Naive thymus-derived CD4-positive, alpha-beta T cell (primary cell): ENCODE measurements around the gene CD209. TPM values are rescaled to one million over a fixed set of nuclear protein-coding genes. Genes with fewer than 3 reads are reported as not detected.
A peak's percentile ranks its signal among the peaks of the same experiment; 100 is the strongest.

ENCODE experiments used
- ATAC-seq: fragments of 150-1000 bp; cut with Tn5 transposase; 2 replicates; pipeline ENCODE4 v1.10.0; 2021; ENCODE audit warnings: mild to moderate bottlenecking, moderate library complexity
- CTCF ChIA-PET: fragments of 350-600 bp; sonication (Branson Sonifier 250); formaldehyde crosslinking; loops from one replicate; lab custom pipeline; 2021; ENCODE audit warnings: antibody characterized with exemption; lab: Charles Lee
- POLR2A ChIA-PET: fragments of 350-600 bp; sonication (Branson Sonifier 250); formaldehyde crosslinking; loops from one replicate; lab custom pipeline; 2021; ENCODE audit warnings: antibody characterized with exemption, inconsistent platforms; lab: Charles Lee
- DNase-seq, 9 donors: peaks; one replicate each; pipeline versions ENCODE4 v3.0.0 to v3.0.0-alpha.2; 2020 to 2022; ENCODE audit warnings: mixed read lengths in 1 of 9
- H3K27ac ChIP-seq: one replicate; pipeline ENCODE4 v1.7.0; 2013; ENCODE audit warnings: mild to moderate bottlenecking, low read depth, low read length, moderate library complexity
- H3K27me3 ChIP-seq, 2 donors: one replicate each; pipeline ENCODE4 v1.7.0; 2013; ENCODE audit warnings: low read length in 2 of 2, mild to moderate bottlenecking in 2 of 2, moderate library complexity in 2 of 2; ENCODE audit not compliant: control insufficient read depth in 2 of 2, insufficient read depth in 2 of 2
- H3K36me3 ChIP-seq, 3 experiments: 1 replicate in 2 of 3; 2 replicates in 1 of 3; pipeline ENCODE4 v1.7.0; 2013; ENCODE audit warnings: low read length in 3 of 3, mild to moderate bottlenecking in 3 of 3, moderate library complexity in 1 of 3; ENCODE audit not compliant: insufficient read depth in 3 of 3, control insufficient read depth in 2 of 3
- H3K4me1 ChIP-seq, 2 donors: one replicate each; pipeline ENCODE4 v1.7.0; 2013; ENCODE audit warnings: low read length in 2 of 2, mild to moderate bottlenecking in 2 of 2, moderate library complexity in 1 of 2; ENCODE audit not compliant: control insufficient read depth in 2 of 2, insufficient read depth in 2 of 2
- H3K4me3 ChIP-seq: 2 replicates; pipeline ENCODE4 v1.7.0; 2013; ENCODE audit warnings: mild to moderate bottlenecking, low read length
- H3K9me3 ChIP-seq, 3 experiments: 1 replicate in 2 of 3; 2 replicates in 1 of 3; pipeline ENCODE4 v1.7.0; 2013; ENCODE audit warnings: low read length in 3 of 3; ENCODE audit not compliant: control insufficient read depth in 2 of 3
- H3K27ac Mint-ChIP-seq, 9 donors: one replicate each; pipeline ENCODE4 v1.8.0; 2020 to 2022; ENCODE audit warnings: mixed read lengths in 9 of 9, mild to moderate bottlenecking in 8 of 9, moderate library complexity in 5 of 9, inconsistent platforms in 2 of 9
- H3K27me3 Mint-ChIP-seq, 5 donors: one replicate each; pipeline ENCODE4 v1.8.0; 2021 to 2022; ENCODE audit warnings: mixed read lengths in 5 of 5, mild to moderate bottlenecking in 1 of 5
- H3K36me3 Mint-ChIP-seq, 5 donors: one replicate each; pipeline ENCODE4 v1.8.0; 2020 to 2022; ENCODE audit warnings: mixed read lengths in 5 of 5, mild to moderate bottlenecking in 3 of 5, inconsistent platforms in 1 of 5
- H3K4me1 Mint-ChIP-seq, 7 donors: one replicate each; pipeline ENCODE4 v1.8.0; 2020 to 2022; ENCODE audit warnings: mixed read lengths in 7 of 7, mild to moderate bottlenecking in 3 of 7, inconsistent platforms in 1 of 7
- H3K4me3 Mint-ChIP-seq, 10 donors: one replicate each; pipeline ENCODE4 v1.8.0; 2020 to 2022; ENCODE audit warnings: mild to moderate bottlenecking in 10 of 10, mixed read lengths in 10 of 10, moderate library complexity in 6 of 10, inconsistent platforms in 2 of 10
- H3K9me3 Mint-ChIP-seq, 11 donors: one replicate each; pipeline ENCODE4 v1.8.0; 2020 to 2022; ENCODE audit warnings: mixed read lengths in 11 of 11, mild to moderate bottlenecking in 4 of 11, inconsistent platforms in 1 of 11, moderate library complexity in 1 of 11
- intact Hi-C, 2 donors: fragments of 100-400 bp; cut with micrococcal nuclease; formaldehyde crosslinking; loops; one replicate each; pipeline ENCODE4 v1.15.1; 2023
- polyA plus RNA-seq, 2 donors: library from polyadenylated mRNA; unstranded; fragments of 300-500 nt; fragmentation: Illumina TruSeq; gene quantifications; one replicate each; pipeline ENCODE4 v1.2.3, GENCODE V29; 2021
- total RNA-seq, 6 experiments: library from RNA in 5 of 6; stranded (reverse) in 5 of 6; gene quantifications; 1 replicate in 5 of 6; 2 replicates in 1 of 6; pipeline ENCODE4 v1.2.3 and lab custom pipeline; 2021 to 2026

CD209 gene
- total and polyA plus RNA-seq, 7 experiments from 2014 or later: 0.27 to 0.68 (median 0.32) TPM; not detected in 4

- Mint-ChIP-seq H3K36me3 (no peaks in the 10 kb centered on the region), H3K27ac (no peak overlapping the region), H3K4me1 (peaks cover 0 to 15% (median 11%) of the 10 kb centered on the region in 7 donors), H3K27me3 (peaks cover 13 to 55% (median 22%) of the 10 kb centered on the region in 5 donors), H3K9me3 (peaks cover 0 to 12% (median 1%) of the 10 kb centered on the region in 11 donors), H3K4me3 (no peak overlapping the region)
- Histone ChIP-seq H3K4me3 (no peak overlapping the region), H3K4me1 (peaks cover 0 to 12% of the 10 kb centered on the region in 2 donors), H3K27me3 (peaks cover 3 to 5% of the 10 kb centered on the region in 2 donors), H3K9me3 (no peaks in the 10 kb centered on the region), H3K27ac (no peak overlapping the region), H3K36me3 (no peaks in the 10 kb centered on the region)
- ATAC-seq (no peak), DNase-seq (no peak)
- CTCF ChIA-PET: interaction anchor here (1.0 kb wide), 1 partner anchor 101 kb away, joined by 4 read pairs; no protein-coding TSS in a partner anchor
- intact Hi-C loops: no loop called here
- POLR2A ChIA-PET: no interaction called here
Measured at GRCh38 chr19:7784856-7785255, 37.5 kb upstream of the CD209 start.

- no peak overlapping the region for H3K4me3 ChIP-seq
- H3K36me3 ChIP-seq: no peaks in the 10 kb centered on the region
- CTCF ChIA-PET: interaction anchor here (0.9 to 1.0 kb wide), 3 partner anchors 100 to 216 kb away, joined by 3 to 4 read pairs (median 3); partner anchors contain the start of gene TRAPPC5
- H3K4me1 ChIP-seq: peaks cover 0 to 3% of the 10 kb centered on the region in 2 donors
- H3K27ac ChIP-seq: no peak overlapping the region
- Mint-ChIP-seq H3K27ac (peak overlapping the region in 1 of 9 donors; percentile 11), H3K9me3 (peaks cover 0 to 12% (median 1%) of the 10 kb centered on the region in 11 donors), H3K27me3 (peaks cover 13 to 49% (median 14%) of the 10 kb centered on the region in 5 donors), H3K4me3 (no peak overlapping the region), H3K36me3 (no peaks in the 10 kb centered on the region), H3K4me1 (peaks cover 0 to 8% (median 6%) of the 10 kb centered on the region in 7 donors)
- H3K9me3 ChIP-seq: peaks cover 0 to 4% (median 0%) of the 10 kb centered on the region in 3 experiments
- ATAC-seq (peak; percentile 55), DNase-seq (no peak)
- intact Hi-C loops: no loop called here
- POLR2A ChIA-PET: no interaction called here
- peaks cover 1 to 3% of the 10 kb centered on the region in 2 donors for H3K27me3 ChIP-seq
Measured at GRCh38 chr19:7783991-7784423, 36.7 kb upstream of the CD209 start.

- DNase-seq: no peak
- no peak overlapping the region for H3K4me3 Mint-ChIP-seq
- H3K27me3 Mint-ChIP-seq: peaks cover 6 to 38% (median 8%) of the 10 kb centered on the region in 5 donors
Measured at GRCh38 chr19:7781157-7781556, 33.8 kb upstream of the CD209 start.

GRCh38 chr19:7779631-7780486 is 32.5 kb upstream of the CD209 start:
- Histone ChIP-seq H3K4me1 (no peaks in the 10 kb centered on the region), H3K9me3 (peaks cover 0 to 4% (median 0%) of the 10 kb centered on the region in 3 experiments), H3K27ac (no peak overlapping the region), H3K27me3 (peaks cover 0 to 3% of the 10 kb centered on the region in 2 donors), H3K36me3 (no peaks in the 10 kb centered on the region), H3K4me3 (no peak overlapping the region)
- DNase-seq (no peak), ATAC-seq (no peak)
- Mint-ChIP-seq H3K4me3 (no peak overlapping the region), H3K27me3 (peaks cover 6 to 37% (median 8%) of the 10 kb centered on the region in 5 donors), H3K4me1 (peaks cover 0 to 9% (median 0%) of the 10 kb centered on the region in 7 donors), H3K9me3 (peaks cover 0 to 4% (median 0%) of the 10 kb centered on the region in 11 donors), H3K27ac (peak overlapping the region in 1 of 9 donors; percentile 78), H3K36me3 (peaks cover 0 to 3% (median 0%) of the 10 kb centered on the region in 5 donors)
- intact Hi-C loops: no loop called here
- CTCF ChIA-PET: interaction anchor here (0.5 to 1.2 kb wide), 2 partner anchors 20 to 227 kb away, joined by 4 read pairs; no protein-coding TSS in a partner anchor
- POLR2A ChIA-PET: interaction anchor here (1.1 kb wide), 1 partner anchor 119 kb away, joined by 3 read pairs; no protein-coding TSS in a partner anchor

More at GRCh38 chr19:7781157-7781556, 33.8 kb upstream of the CD209 start:
- ChIA-PET CTCF (interaction anchor here (1.1 kb wide), 1 partner anchor 100 kb away, joined by 3 read pairs; the partner anchor contains the start of gene TRAPPC5), POLR2A (interaction anchor here (0.6 kb wide), 1 partner anchor 82 kb away, joined by 3 read pairs; no protein-coding TSS in a partner anchor)
- H3K4me3 ChIP-seq: no peak overlapping the region
- H3K4me1 ChIP-seq: no peaks in the 10 kb centered on the region
- Mint-ChIP-seq H3K27ac (no peak overlapping the region), H3K9me3 (peaks cover 0 to 12% (median 1%) of the 10 kb centered on the region in 11 donors), H3K4me1 (peaks cover 0 to 8% (median 0%) of the 10 kb centered on the region in 7 donors), H3K36me3 (peaks cover 0 to 3% (median 0%) of the 10 kb centered on the region in 5 donors)
- H3K27ac ChIP-seq: no peak overlapping the region
- H3K36me3 ChIP-seq: no peaks in the 10 kb centered on the region
- no peak for ATAC-seq
- peaks cover 0 to 4% (median 0%) of the 10 kb centered on the region in 3 experiments for H3K9me3 ChIP-seq
- H3K27me3 ChIP-seq: peaks cover 0 to 3% of the 10 kb centered on the region in 2 donors
- intact Hi-C loops: no loop called here

GRCh38 chr19:7778081-7778480 is 30.7 kb upstream of the CD209 start:
- Histone ChIP-seq H3K36me3 (no peaks in the 10 kb centered on the region), H3K4me1 (peaks cover 0 to 1% of the 10 kb centered on the region in 2 donors), H3K4me3 (no peak overlapping the region), H3K27ac (no peak overlapping the region), H3K27me3 (no peaks in the 10 kb centered on the region), H3K9me3 (peaks cover 0 to 4% (median 0%) of the 10 kb centered on the region in 3 experiments)
- ChIA-PET POLR2A (no interaction called here), CTCF (no interaction called here)
- DNase-seq (no peak), ATAC-seq (no peak)
- Mint-ChIP-seq H3K27me3 (peaks cover 0 to 23% (median 2%) of the 10 kb centered on the region in 5 donors), H3K27ac (no peak overlapping the region), H3K4me3 (no peak overlapping the region), H3K36me3 (peaks cover 0 to 3% (median 0%) of the 10 kb centered on the region in 5 donors), H3K4me1 (peaks cover 0 to 8% (median 5%) of the 10 kb centered on the region in 7 donors), H3K9me3 (peaks cover 0 to 4% (median 0%) of the 10 kb centered on the region in 11 donors)
- intact Hi-C loops: no loop called here

GRCh38 chr19:7775761-7776160 is 28.4 kb upstream of the CD209 start:
- ChIA-PET POLR2A (interaction anchor here (1.1 kb wide), 1 partner anchor 29 kb away, joined by 3 read pairs; the partner anchor contains the start of gene CD209), CTCF (interaction anchor here (1.3 kb wide), 1 partner anchor 95 kb away, joined by 3 read pairs; the partner anchor contains the start of gene TRAPPC5)
- Histone ChIP-seq H3K27ac (no peak overlapping the region), H3K36me3 (no peaks in the 10 kb centered on the region), H3K4me3 (no peak overlapping the region), H3K27me3 (no peaks in the 10 kb centered on the region), H3K4me1 (peaks cover 9 to 11% of the 10 kb centered on the region in 2 donors), H3K9me3 (peaks cover 0 to 4% (median 0%) of the 10 kb centered on the region in 3 experiments)
- peaks cover 0 to 15% (median 0%) of the 10 kb centered on the region in 5 donors for H3K27me3 Mint-ChIP-seq
- no peak overlapping the region for H3K4me3 Mint-ChIP-seq
- no peak overlapping the region for H3K27ac Mint-ChIP-seq
- peaks cover 0 to 3% (median 0%) of the 10 kb centered on the region in 5 donors for H3K36me3 Mint-ChIP-seq
- intact Hi-C loops: no loop called here
- ATAC-seq (no peak), DNase-seq (no peak)
- H3K9me3 Mint-ChIP-seq: peaks cover 0 to 1% (median 0%) of the 10 kb centered on the region in 11 donors
- peaks cover 11 to 26% (median 17%) of the 10 kb centered on the region in 7 donors for H3K4me1 Mint-ChIP-seq
